NCI-H526 treated with DMSO at 0.1 percent for 48 hours (cell line): Measurements from ENCODE around the gene ATF7IP.

Experiments used
- DNase-seq: peaks from one replicate; lab custom pipeline; 2025; lab: John Stamatoyannopoulos, UW

The ATF7IP gene

GRCh38 chr12:14505626-14506596 is 140.4 kb downstream of the ATF7IP start:
- DNase-seq, result no peak

- DNase-seq, result no peak
Measured at GRCh38 chr12:14510574-14510973, 145.1 kb downstream of the ATF7IP start.

- peak; percentile 91 for DNase-seq
Measured at GRCh38 chr12:14514154-14514842, 148.8 kb downstream of the ATF7IP start.

GRCh38 chr12:14514946-14515345 is 149.5 kb downstream of the ATF7IP start:
- DNase-seq, result no peak

- DNase-seq, result no peak
Measured at GRCh38 chr12:14521822-14522221, 156.3 kb downstream of the ATF7IP start.

GRCh38 chr12:14525964-14526363 is 160.5 kb downstream of the ATF7IP start:
- DNase-seq, result no peak

- DNase-seq, result no peak
Measured at GRCh38 chr12:14532152-14532551, 166.7 kb downstream of the ATF7IP start.

GRCh38 chr12:14537088-14537487 is 171.6 kb downstream of the ATF7IP start:
- DNase-seq, result no peak

GRCh38 chr12:14540801-14541462 is 175.4 kb downstream of the ATF7IP start:
- DNase-seq, result peak; percentile 41

- no peak for DNase-seq
Measured at GRCh38 chr12:14545144-14546124, 180.0 kb downstream of the ATF7IP start.

GRCh38 chr12:14547571-14547970 is 182.1 kb downstream of the ATF7IP start:
- no peak for DNase-seq

- no peak for DNase-seq
Measured at GRCh38 chr12:14548609-14549008, 183.1 kb downstream of the ATF7IP start.
